GM20000 (cell line): ENCODE measurements around the gene PEAK1.

Experiments used
- DNase-seq: peaks from one replicate; pipeline ENCODE4 v3.0.0; 2012; ENCODE audit warnings: low spot score
- CTCF ChIP-seq: IDR thresholded peaks from 2 replicates; pipeline ENCODE4 v1.5.1; 2012; ENCODE audit warnings: mild to moderate bottlenecking, control low read depth; ENCODE audit errors: extremely low read depth, missing control alignments

Gene PEAK1

GRCh38 chr15:77296773-77297337 lies 123.0 kb downstream of the PEAK1 start:
- no peak for DNase-seq
- no peak for TF ChIP-seq CTCF

- no peak for TF ChIP-seq CTCF
- no peak for DNase-seq
Observed at GRCh38 chr15:77295446-77295845, 124.5 kb downstream of the PEAK1 start.

- TF ChIP-seq CTCF: no peak
- no peak for DNase-seq
Observed at GRCh38 chr15:77292969-77293558, 126.8 kb downstream of the PEAK1 start.

- no peak for TF ChIP-seq CTCF
- no peak for DNase-seq
Observed at GRCh38 chr15:77291107-77291506, 128.8 kb downstream of the PEAK1 start.

GRCh38 chr15:77287385-77287784 lies 132.5 kb downstream of the PEAK1 start:
- DNase-seq: no peak
- TF ChIP-seq CTCF: no peak

- TF ChIP-seq CTCF: no peak
- DNase-seq: no peak
Observed at GRCh38 chr15:77285057-77285997, 134.6 kb downstream of the PEAK1 start.

- DNase-seq: no peak
- no peak for TF ChIP-seq CTCF
Observed at GRCh38 chr15:77282333-77282732, 137.6 kb downstream of the PEAK1 start.
